ENCODE data around the gene KRTAP4-12.
"Not testable (repeated sequence)": the region's sequence is repeated elsewhere in the genome, so short reads cannot be mapped to it uniquely, and the experiment has no call there.

KRTAP4-12 gene

GRCh38 chr17:41123991-41124371 is at the start of gene KRTAP4-12:
Gene KRTAP4-12, minus strand, starts transcription at chr17:41124182. Its CDS starts 60 bp downstream, at chr17:41124122.
- not testable (repeated sequence) for DNase-seq

- no peak for DNase-seq
These were observed 47.9 kb upstream of the KRTAP4-12 start for GRCh38 chr17:41171886-41172285.

- no peak for DNase-seq
These were observed 44.1 kb upstream of the KRTAP4-12 start, which contains the start of gene KRTAP4-3 for GRCh38 chr17:41168121-41168520. Gene KRTAP4-3, minus strand, starts transcription at chr17:41168221. Its CDS starts 49 bp downstream, at chr17:41168172.

- no peak for DNase-seq
These were observed 43.6 kb upstream of the KRTAP4-12 start for GRCh38 chr17:41167561-41167960.

- DNase-seq, result no peak
These were observed 39.8 kb upstream of the KRTAP4-12 start for GRCh38 chr17:41163828-41164227.

- no peak for DNase-seq
These were observed 36.7 kb upstream of the KRTAP4-12 start, which contains the start of gene KRTAP4-4 for GRCh38 chr17:41160648-41161047. Gene KRTAP4-4, minus strand, starts transcription at chr17:41160748. Its CDS starts 57 bp downstream, at chr17:41160691.

- DNase-seq, result not testable (repeated sequence)
These were observed 36.2 kb upstream of the KRTAP4-12 start for GRCh38 chr17:41160190-41160589.

- no peak for DNase-seq
These were observed 29.9 kb upstream of the KRTAP4-12 start for GRCh38 chr17:41153856-41154255.

- DNase-seq, result no peak
These were observed 27.5 kb upstream of the KRTAP4-12 start for GRCh38 chr17:41151525-41151924.

GRCh38 chr17:41150026-41150425 is 26.0 kb upstream of the KRTAP4-12 start:
- no peak for DNase-seq

GRCh38 chr17:41149652-41149985 is 25.6 kb upstream of the KRTAP4-12 start, which contains the start of gene KRTAP4-5:
Gene KRTAP4-5, minus strand, starts transcription at chr17:41149825. Its CDS starts 58 bp downstream, at chr17:41149767.
- DNase-seq, result no peak

- not testable (repeated sequence) for DNase-seq
These were observed 25.1 kb upstream of the KRTAP4-12 start for GRCh38 chr17:41148971-41149651.

- no peak for DNase-seq
These were observed 23.7 kb upstream of the KRTAP4-12 start for GRCh38 chr17:41147531-41148204.

- no peak for DNase-seq
These were observed 21.3 kb upstream of the KRTAP4-12 start for GRCh38 chr17:41145261-41145660.

GRCh38 chr17:41144846-41145245 is 20.9 kb upstream of the KRTAP4-12 start:
- DNase-seq, result no peak

GRCh38 chr17:41141361-41141760 is 17.4 kb upstream of the KRTAP4-12 start:
- no peak for DNase-seq

GRCh38 chr17:41140360-41141131 is 16.6 kb upstream of the KRTAP4-12 start, which contains the start of gene KRTAP4-6:
Gene KRTAP4-6, minus strand, starts transcription at chr17:41140544. Its CDS starts 57 bp downstream, at chr17:41140487.
- DNase-seq, result no peak

- DNase-seq, result not testable (repeated sequence)
These were observed 15.9 kb upstream of the KRTAP4-12 start for GRCh38 chr17:41139865-41140264.

- no peak for DNase-seq
These were observed 10.1 kb upstream of the KRTAP4-12 start for GRCh38 chr17:41133880-41134735.

- DNase-seq, result no peak
These were observed 8.0 kb upstream of the KRTAP4-12 start for GRCh38 chr17:41131979-41132378.

- DNase-seq, result no peak
These were observed 3.4 kb upstream of the KRTAP4-12 start for GRCh38 chr17:41127371-41127770.

- no peak for DNase-seq
These were observed 2.4 kb upstream of the KRTAP4-12 start for GRCh38 chr17:41126412-41126811.
